DMS 273 treated with DMSO at 0.1 percent for 48 hours (cell line): ENCODE data around the gene CAPN14.

Experiments
- DNase-seq: peaks from one replicate; lab custom pipeline; 2025; lab: John Stamatoyannopoulos, UW

CAPN14 gene

GRCh38 chr2:31217465-31218200, at the start of gene CAPN14:
Gene CAPN14 (minus strand): TSS chr2:31217515. CDS start chr2:31205447, 12,068 bp downstream.
- DNase-seq = no peak

DNA sequence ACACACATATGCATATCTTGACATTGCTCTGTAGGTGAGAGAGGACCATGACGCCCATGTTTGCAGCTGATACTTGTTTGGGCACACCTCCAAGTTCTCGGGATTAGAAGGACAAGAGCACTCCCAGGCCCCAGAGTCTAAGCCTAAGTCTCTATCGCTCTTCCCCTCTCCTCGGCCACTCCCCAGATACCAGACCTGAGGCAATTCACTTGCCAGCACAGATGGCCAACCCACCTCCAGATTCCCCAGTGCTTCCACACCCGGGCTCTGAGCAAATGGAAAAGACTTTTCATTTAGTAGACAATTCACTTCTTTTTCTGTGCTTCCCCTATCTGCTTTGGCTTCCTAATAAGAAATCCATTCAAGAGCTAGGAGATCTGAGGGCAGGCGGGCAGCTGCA, 49.5 kb upstream of the CAPN14 start:
- peak; percentile 17 for DNase-seq

DNA sequence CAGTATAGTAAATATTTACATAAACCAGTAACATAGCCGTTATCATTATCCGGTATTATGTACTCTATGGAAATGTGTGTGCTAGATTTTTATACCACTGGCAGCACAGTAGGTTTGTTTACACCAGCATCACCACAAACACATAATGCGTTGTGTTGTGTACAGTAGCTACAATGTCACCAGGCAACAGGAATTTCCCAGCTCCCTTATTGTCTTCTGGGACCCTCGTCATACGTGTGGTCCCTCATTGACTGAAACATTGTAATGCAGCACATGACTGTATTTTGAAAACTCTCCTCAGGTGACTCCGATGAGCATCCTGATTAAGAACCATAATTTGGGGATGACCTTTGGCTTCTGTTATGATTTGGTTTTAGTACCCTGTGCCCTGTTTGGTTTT, 47.9 kb upstream of the CAPN14 start:
- no peak for DNase-seq

GRCh38 chr2:31263636-31264190, 46.4 kb upstream of the CAPN14 start:
- no peak for DNase-seq

DNA sequence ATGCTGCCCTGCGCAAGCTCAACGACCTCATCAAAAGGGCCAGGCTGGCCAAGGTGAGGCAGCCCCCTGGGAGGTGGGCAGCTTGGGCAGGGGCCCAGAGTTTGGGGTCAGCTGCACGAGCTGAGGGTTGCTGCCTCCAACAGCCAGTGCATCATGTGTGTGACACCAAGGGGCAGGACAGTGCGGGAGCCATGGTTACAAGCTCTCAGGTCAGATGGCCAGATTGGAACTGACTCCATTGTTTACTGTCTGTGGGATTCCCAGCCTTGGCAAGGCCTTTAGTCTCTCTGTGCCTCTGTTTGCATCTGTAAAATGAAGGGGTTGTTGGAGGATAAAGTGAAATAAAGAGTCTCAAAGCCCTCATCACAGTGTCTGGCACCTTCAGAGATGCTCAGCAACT, 43.6 kb upstream of the CAPN14 start:
- DNase-seq = no peak

DNA sequence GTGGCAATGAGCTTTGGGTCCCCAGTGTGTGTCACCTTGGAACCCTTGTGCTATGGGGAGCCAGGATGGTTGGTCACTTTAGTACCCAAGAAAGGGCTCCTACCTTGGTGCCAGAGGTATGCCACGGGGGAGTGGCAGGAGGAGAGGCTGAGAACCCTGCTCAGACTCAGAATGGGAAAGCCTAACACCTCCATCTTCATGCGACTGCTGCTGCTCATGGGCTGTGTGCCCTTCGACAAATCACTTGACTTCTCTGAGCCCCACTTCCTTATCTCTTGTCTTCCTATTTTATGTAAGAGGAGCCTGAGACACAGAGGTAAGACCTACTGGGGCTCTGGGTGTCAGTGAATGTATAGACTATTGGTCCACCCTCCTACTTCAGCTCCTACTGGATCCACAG, 41.8 kb upstream of the CAPN14 start:
- DNase-seq = no peak

- DNase-seq = no peak
Measured at GRCh38 chr2:31258351-31258750, 41.0 kb upstream of the CAPN14 start.

DNA sequence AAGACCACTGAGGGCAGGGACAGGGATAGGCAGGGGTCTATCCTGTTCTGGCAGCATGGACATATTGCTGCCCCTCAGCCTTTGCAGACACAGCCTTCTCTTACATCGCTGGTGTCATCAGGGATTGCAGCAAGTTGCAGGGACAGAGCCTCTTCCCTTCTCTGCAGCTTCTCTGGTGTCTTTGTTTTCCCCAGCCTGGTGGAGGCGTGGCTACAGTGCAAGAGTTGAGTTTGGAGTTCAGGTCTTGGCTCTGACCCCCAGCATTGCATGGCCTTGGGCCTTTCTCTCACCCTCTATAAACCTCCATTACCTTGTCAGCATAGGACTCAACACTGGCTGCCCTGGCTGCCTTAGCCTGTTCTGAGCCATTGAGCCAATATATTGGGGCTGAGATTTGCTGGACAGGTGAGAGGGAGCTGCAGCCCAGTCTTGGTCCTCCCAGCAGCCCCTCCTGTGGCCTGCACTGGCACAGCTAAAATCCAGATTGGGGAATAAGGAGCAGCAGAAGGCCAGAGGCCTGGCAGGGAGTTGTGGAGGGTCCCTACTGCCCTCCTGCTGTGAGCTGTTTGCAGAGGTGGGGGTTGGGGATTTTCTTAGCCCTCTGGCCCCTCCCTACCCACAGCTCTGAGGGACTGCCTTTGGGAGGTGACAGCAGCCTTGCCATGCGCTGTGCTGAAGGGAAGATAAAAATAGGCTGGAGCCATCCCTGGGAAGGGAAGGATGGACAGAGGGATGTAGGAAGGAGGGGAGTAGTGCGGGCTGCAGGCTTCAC, 39.5 kb upstream of the CAPN14 start:
- no peak for DNase-seq

- no peak for DNase-seq
Measured at GRCh38 chr2:31255911-31256571, 38.7 kb upstream of the CAPN14 start.

- no peak for DNase-seq
Measured at GRCh38 chr2:31254237-31255203, 37.2 kb upstream of the CAPN14 start.

GRCh38 chr2:31253356-31254131, 36.2 kb upstream of the CAPN14 start:
- DNase-seq = no peak

- no peak for DNase-seq
Measured at GRCh38 chr2:31251851-31252250, 34.5 kb upstream of the CAPN14 start.

DNA sequence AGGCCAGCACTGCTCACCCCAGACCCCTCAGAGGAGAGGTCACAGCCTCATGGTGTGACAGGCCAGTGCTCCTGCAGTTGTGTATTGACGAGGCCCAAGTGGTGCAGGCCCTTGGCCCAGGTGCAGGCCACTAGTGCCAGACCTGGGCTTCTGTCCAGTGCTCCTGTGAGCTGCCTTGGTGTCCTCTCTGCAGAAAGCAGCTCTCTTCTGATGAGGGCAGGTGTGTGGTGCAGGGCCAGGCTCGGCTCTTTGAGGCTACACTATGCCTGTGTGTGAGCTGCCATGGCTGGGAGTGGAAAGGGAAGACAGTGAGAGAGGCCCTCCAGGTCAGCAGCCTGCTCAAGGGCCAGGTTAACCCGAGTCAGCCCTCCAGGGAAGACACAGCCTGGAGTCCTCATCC, 33.7 kb upstream of the CAPN14 start:
- no peak for DNase-seq

DNA sequence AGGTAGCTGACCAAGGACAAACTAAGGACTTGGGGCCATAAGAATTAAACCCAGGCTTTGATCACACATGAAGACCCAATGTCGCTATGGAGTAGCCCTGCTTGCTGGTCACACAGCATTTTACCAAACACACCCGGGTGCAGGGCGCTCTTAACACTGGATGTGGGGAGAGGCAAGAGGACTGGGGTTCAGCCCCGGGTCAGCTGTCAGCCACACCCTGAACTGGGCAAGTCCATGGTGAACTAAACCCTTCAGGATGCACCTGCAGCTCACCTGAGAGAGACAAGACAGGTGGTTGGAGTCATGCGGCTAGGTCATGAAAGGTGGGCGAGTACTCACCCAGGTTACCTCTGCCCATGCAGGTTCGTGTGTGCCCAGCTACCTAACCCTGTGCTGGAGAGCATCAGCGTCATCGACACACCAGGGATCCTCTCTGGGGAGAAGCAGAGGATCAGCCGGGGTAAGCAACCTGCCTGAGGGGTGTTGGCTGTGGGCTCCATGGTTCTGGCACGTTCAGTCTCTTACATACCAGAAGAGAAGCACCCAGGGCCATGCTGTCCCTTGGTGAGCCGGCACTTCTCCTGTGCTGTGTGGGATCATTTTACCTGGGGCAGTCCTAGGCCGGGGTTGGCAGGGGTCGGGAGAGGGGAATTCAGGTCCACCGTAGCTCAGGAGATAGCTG, 31.8 kb upstream of the CAPN14 start:
- DNase-seq = no peak

DNA sequence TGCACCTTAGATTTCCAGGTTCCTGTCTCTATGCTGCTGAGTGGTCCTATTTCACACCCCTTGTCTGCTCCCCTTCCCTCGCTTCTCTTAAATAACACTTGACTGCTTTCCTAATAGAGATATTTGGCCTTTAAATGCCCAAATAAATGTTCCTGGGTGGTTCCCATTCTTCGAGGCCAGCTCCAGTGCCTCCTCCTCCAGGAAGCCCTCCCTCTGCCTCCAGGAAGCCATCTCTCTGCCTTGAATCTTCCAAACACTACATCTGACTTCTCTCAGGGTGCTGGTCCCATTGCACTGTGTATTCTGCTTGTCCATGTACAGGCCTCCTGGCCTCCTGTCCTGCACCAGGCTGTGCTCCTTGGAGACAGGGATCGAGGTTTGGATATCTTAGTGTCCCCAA, 30.8 kb upstream of the CAPN14 start:
- DNase-seq = no peak

GRCh38 chr2:31247711-31248110, 30.4 kb upstream of the CAPN14 start:
- DNase-seq = no peak

DNA sequence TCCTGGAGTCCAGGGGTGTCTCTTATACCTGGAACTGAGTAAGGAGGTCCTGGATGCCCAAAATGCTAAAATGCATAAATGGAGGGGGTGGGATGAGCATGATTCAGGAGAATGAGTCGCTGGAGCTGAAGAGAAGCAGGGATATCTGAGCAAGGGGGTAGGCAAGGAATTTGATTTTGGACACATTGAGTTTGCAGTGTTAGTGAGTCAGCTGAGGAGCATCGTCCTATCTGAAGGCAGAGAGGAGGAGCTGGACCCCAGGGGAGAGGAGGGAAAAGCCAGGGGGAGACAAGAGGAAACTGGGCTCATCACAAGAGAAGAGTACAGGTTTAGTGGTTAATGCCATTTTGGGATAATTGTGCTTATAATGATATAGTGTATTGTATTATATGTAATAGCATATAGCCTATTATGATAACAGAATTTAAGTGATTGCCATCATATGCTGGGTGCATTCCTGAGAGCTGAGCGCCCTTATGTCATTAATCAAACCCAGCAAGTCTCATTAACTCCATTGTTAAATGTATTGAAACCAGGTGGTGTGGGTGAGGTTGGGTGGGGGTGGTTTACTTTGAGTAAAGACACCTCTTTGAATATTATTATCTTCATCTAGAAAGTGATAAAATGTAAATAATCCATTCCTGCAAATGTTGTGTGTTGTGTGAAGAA, 29.0 kb upstream of the CAPN14 start:
- no peak for DNase-seq

GRCh38 chr2:31244101-31244500, 26.8 kb upstream of the CAPN14 start:
- DNase-seq = no peak

GRCh38 chr2:31243053-31243452, 25.7 kb upstream of the CAPN14 start:
- no peak for DNase-seq
